B cell (primary cell): Measurements from ENCODE around the gene OLFML1. TPM values are rescaled to one million over a fixed set of nuclear protein-coding genes. Genes with fewer than 3 reads are reported as not detected.

ENCODE experiments used
- ATAC-seq: fragments of 200-7000 bp; cut with Tn5 transposase; one replicate; pipeline ENCODE4 v1.10.0; 2021; ENCODE audit warnings: low read depth, mild to moderate bottlenecking, moderate number of reproducible peaks, moderate library complexity
- CTCF ChIA-PET: fragments of 350-600 bp; sonication (Branson Sonifier 250); formaldehyde crosslinking; loops from one replicate; lab custom pipeline; 2021; ENCODE audit warnings: antibody characterized with exemption, inconsistent platforms; lab: Charles Lee
- POLR2A ChIA-PET: fragments of 350-600 bp; sonication (Branson Sonifier 250); formaldehyde crosslinking; loops from one replicate; lab custom pipeline; 2021; ENCODE audit warnings: antibody characterized with exemption; lab: Charles Lee
- DNase-seq: peaks from one replicate; pipeline ENCODE4 v3.0.0; 2013
- H2AFZ ChIP-seq: 2 replicates; pipeline ENCODE4 v1.6.1; 2012; ENCODE audit warnings: mild to moderate bottlenecking, low read depth, low read length; ENCODE audit not compliant: insufficient read depth, poor library complexity, severe bottlenecking
- H3K27ac ChIP-seq, 2 donors: 1 replicate in 1 of 2; 2 replicates in 1 of 2; pipeline ENCODE4 v1.5.1; 2012 to 2013; ENCODE audit warnings: low read length in 2 of 2, mild to moderate bottlenecking in 2 of 2, moderate library complexity in 1 of 2
- H3K27me3 ChIP-seq, 4 experiments: fragments of 200-600 bp in 1 of 4; sonication (generic) in 1 of 4; replicated peaks in 1 of 4; 1 replicate in 2 of 4; 2 replicates in 2 of 4; pipeline versions ENCODE4 v1.6.1 to v1.7.0; 2013 to 2016; ENCODE audit warnings: low read length in 3 of 4, mild to moderate bottlenecking in 2 of 4, mixed read lengths in 1 of 4, moderate library complexity in 1 of 4; ENCODE audit not compliant: insufficient read depth in 4 of 4, control insufficient read depth in 3 of 4; ENCODE audit errors: control extremely low read depth in 1 of 4
- H3K36me3 ChIP-seq, 2 experiments: replicated peaks in 1 of 2; 1 replicate in 1 of 2; 2 replicates in 1 of 2; pipeline versions ENCODE4 v1.6.1 to v1.7.1; 2013; ENCODE audit warnings: low read length in 1 of 2; ENCODE audit not compliant: insufficient read depth in 2 of 2, control insufficient read depth in 1 of 2; ENCODE audit errors: control extremely low read depth in 1 of 2, extremely low read depth in 1 of 2
- H3K4me1 ChIP-seq, 2 donors: fragments of 200-600 bp in 1 of 2; sonication (generic) in 1 of 2; 1 replicate in 1 of 2; 2 replicates in 1 of 2; pipeline versions ENCODE4 v1.5.1 to v1.6.1; 2013 to 2017; ENCODE audit warnings: low read length in 2 of 2; ENCODE audit not compliant: control insufficient read depth in 2 of 2, insufficient read depth in 2 of 2
- H3K4me2 ChIP-seq: replicated peaks from 2 replicates; pipeline ENCODE3; 2012; ENCODE audit warnings: mild to moderate bottlenecking, low read depth, low read length; ENCODE audit not compliant: poor library complexity, severe bottlenecking
- H3K4me3 ChIP-seq, 5 experiments: fragments of 200-600 bp in 1 of 5; sonication (generic) in 1 of 5; 1 replicate in 3 of 5; 2 replicates in 2 of 5; pipeline versions ENCODE4 v1.5.1 to v1.7.0; 2011 to 2016; ENCODE audit warnings: low read length in 4 of 5, mild to moderate bottlenecking in 4 of 5, low read depth in 2 of 5, control low read depth in 1 of 5, moderate library complexity in 1 of 5; ENCODE audit not compliant: insufficient read depth in 1 of 5; ENCODE audit errors: control extremely low read depth in 1 of 5, extremely low read depth in 1 of 5
- H3K79me2 ChIP-seq: fragments of 200-600 bp; sonication (generic); one replicate; pipeline ENCODE4 v1.6.0; 2016; ENCODE audit warnings: low read length; ENCODE audit not compliant: control insufficient read depth, insufficient read depth
- H3K9ac ChIP-seq: fragments of 200-600 bp; sonication (generic); 2 replicates; pipeline ENCODE4 v1.6.1; 2017; ENCODE audit warnings: mild to moderate bottlenecking, low read length, moderate library complexity
- H3K9me3 ChIP-seq, 3 donors: one replicate each; pipeline versions ENCODE4 v1.6.1 to v1.7.1; 2013; ENCODE audit warnings: low read length in 2 of 3; ENCODE audit not compliant: control insufficient read depth in 2 of 3, insufficient read depth in 1 of 3; ENCODE audit errors: control extremely low read depth in 1 of 3
- H4K20me1 ChIP-seq: 2 replicates; pipeline ENCODE4 v1.6.0; 2012; ENCODE audit warnings: mild to moderate bottlenecking, low read length; ENCODE audit not compliant: insufficient read depth, control insufficient read depth, poor library complexity, severe bottlenecking
- H3K27ac Mint-ChIP-seq: one replicate; pipeline ENCODE4 v1.8.0; 2021; ENCODE audit warnings: mixed read lengths
- H3K27me3 Mint-ChIP-seq: one replicate; pipeline ENCODE4 v1.8.0; 2021; ENCODE audit warnings: mixed read lengths
- H3K4me1 Mint-ChIP-seq: one replicate; pipeline ENCODE4 v1.8.0; 2021; ENCODE audit warnings: mixed read lengths
- H3K4me3 Mint-ChIP-seq: one replicate; pipeline ENCODE4 v1.8.0; 2021; ENCODE audit warnings: mixed read lengths
- H3K9me3 Mint-ChIP-seq: one replicate; pipeline ENCODE4 v1.8.0; 2022; ENCODE audit warnings: mixed read lengths; ENCODE audit not compliant: insufficient read depth
- EZH2 ChIP-seq: IDR thresholded peaks from 2 replicates; pipeline ENCODE4 v1.6.1; 2012; ENCODE audit warnings: borderline replicate concordance, low read depth, mild to moderate bottlenecking, moderate library complexity, low read length; ENCODE audit not compliant: insufficient read depth, poor library complexity, severe bottlenecking
- WGBS: methylation state at CpG from one replicate; pipeline ENCODE4 v1.1.5; 2013; ENCODE audit warnings: missing lambda C conversion rate; ENCODE audit not compliant: insufficient coverage; 5-methylcytosine and 5-hydroxymethylcytosine counted together
- intact Hi-C: fragments of 100-400 bp; cut with micrococcal nuclease; formaldehyde crosslinking; loops from one replicate; pipeline ENCODE4 v1.10.0; 2022
- polyA plus RNA-seq: library from polyadenylated mRNA; depleted of rRNA; stranded (reverse); fragments of >200 nt; gene quantifications from 2 replicates; pipeline ENCODE4 v1.2.3, GENCODE V29; 2012
- total RNA-seq, 2 donors: library from RNA; stranded (reverse); fragments of 120-200 nt in 1 of 2; gene quantifications; 1 replicate in 1 of 2; 2 replicates in 1 of 2; pipeline versions ENCODE4 v1.2.3 to v1.2.4, GENCODE V29; 2013 to 2022
- TF ChIP-seq, protein P1 (sequence below): fragments of 200-600 bp; IDR thresholded peaks from one replicate; pipeline ENCODE4 v1.8.0; 2022; ENCODE audit warnings: antibody characterized with exemption, mild to moderate bottlenecking

Gene OLFML1
- total and polyA plus RNA-seq, 2 donors (not counting 1 experiment from before 2014, with no cell fraction given) = not detected

DNA sequence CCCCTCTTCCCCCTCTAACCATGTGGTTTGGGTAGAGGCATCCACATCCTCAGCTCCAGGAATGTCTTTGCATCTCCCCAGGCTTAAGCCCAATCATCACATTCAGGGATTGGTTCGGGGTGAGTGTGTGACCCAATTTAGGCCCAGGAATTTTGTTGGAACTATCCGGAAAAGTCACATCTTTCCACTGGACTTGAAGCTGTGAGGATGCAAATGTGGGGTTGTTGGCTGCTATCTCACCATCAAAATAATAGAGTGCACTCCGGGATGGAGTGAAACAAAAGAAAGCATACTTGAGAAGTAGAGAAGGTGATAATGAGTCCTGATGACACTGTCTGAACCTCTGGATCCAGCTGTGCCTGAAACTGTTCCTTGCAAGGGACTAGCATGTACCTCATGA, 33.8 kb upstream of the OLFML1 start:
- Mint-ChIP-seq H3K27me3 (no peaks in the 10 kb centered on the region), H3K9me3 (no peaks in the 10 kb centered on the region), H3K27ac (no peak overlapping the region), H3K4me1 (peaks cover 1% of the 10 kb centered on the region), H3K4me3 (no peak overlapping the region)
- Histone ChIP-seq H3K36me3 (peaks cover 0 to 4% of the 10 kb centered on the region in 2 experiments), H3K9ac (no peak overlapping the region), H3K4me3 (no peak overlapping the region), H3K79me2 (no peaks in the 10 kb centered on the region), H3K4me1 (no peaks in the 10 kb centered on the region), H3K9me3 (no peaks in the 10 kb centered on the region), H3K4me2 (no peak overlapping the region), H3K27ac (no peak overlapping the region), H2AFZ (no peak overlapping the region), H3K27me3 (no peaks in the 10 kb centered on the region), H4K20me1 (no peaks in the 10 kb centered on the region)
- intact Hi-C loops = no loop called here
- POLR2A ChIA-PET = no interaction called here
- 100% methylated on average over 1 of the region's 3 CpGs for WGBS
- ATAC-seq (no peak), DNase-seq (no peak)
- TF ChIP-seq, protein P1, sequence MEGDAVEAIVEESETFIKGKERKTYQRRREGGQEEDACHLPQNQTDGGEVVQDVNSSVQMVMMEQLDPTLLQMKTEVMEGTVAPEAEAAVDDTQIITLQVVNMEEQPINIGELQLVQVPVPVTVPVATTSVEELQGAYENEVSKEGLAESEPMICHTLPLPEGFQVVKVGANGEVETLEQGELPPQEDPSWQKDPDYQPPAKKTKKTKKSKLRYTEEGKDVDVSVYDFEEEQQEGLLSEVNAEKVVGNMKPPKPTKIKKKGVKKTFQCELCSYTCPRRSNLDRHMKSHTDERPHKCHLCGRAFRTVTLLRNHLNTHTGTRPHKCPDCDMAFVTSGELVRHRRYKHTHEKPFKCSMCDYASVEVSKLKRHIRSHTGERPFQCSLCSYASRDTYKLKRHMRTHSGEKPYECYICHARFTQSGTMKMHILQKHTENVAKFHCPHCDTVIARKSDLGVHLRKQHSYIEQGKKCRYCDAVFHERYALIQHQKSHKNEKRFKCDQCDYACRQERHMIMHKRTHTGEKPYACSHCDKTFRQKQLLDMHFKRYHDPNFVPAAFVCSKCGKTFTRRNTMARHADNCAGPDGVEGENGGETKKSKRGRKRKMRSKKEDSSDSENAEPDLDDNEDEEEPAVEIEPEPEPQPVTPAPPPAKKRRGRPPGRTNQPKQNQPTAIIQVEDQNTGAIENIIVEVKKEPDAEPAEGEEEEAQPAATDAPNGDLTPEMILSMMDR = no peak
- TF ChIP-seq EZH2 = no peak
- CTCF ChIA-PET = interaction anchor here (0.9 to 2.8 kb wide), 4 partner anchors 8 to 215 kb away, joined by 3 to 15 read pairs (median 4); no protein-coding TSS in a partner anchor

DNA sequence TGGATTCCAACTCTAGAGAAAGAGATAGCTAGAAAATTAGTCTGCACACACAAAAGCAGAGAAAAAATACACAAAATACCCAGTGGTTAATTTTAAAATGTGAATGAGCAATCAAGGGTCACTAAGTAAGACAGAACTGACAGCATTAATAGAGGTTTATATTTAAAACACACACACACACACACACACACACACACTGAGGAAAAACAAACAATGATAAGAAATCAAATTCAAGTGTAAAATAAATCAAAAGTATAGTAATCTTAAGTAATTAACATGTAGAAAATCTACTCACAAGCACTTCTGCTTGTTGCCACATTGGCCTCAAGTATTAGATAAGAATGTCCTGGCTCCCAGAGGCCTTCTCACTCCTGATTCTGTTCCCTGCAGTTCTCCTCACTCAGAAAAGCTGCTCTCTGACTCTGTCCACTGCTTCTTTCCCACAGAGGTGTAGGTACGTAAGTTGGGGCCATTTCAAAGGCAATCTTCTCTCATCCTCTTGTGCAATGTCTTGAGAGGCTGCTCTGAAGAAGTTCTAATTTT, 33.3 kb upstream of the OLFML1 start:
- no peaks in the 10 kb centered on the region for H3K79me2 ChIP-seq
- H3K4me3 ChIP-seq = no peak overlapping the region
- Mint-ChIP-seq H3K4me1 (peaks cover 1% of the 10 kb centered on the region), H3K27ac (no peak overlapping the region), H3K4me3 (no peak overlapping the region), H3K9me3 (no peaks in the 10 kb centered on the region), H3K27me3 (no peaks in the 10 kb centered on the region)
- intact Hi-C loops = no loop called here
- H2AFZ ChIP-seq = no peak overlapping the region
- no peak overlapping the region for H3K4me2 ChIP-seq
- DNase-seq (no peak), ATAC-seq (no peak)
- no peak for TF ChIP-seq EZH2
- TF ChIP-seq, protein P1 = no peak
- H4K20me1 ChIP-seq = no peaks in the 10 kb centered on the region
- H3K36me3 ChIP-seq = peaks cover 0 to 6% of the 10 kb centered on the region in 2 experiments
- H3K27ac ChIP-seq = no peak overlapping the region
- H3K9me3 ChIP-seq = no peaks in the 10 kb centered on the region
- H3K27me3 ChIP-seq = no peaks in the 10 kb centered on the region
- no peak overlapping the region for H3K9ac ChIP-seq
- CTCF ChIA-PET = interaction anchor here (0.9 to 2.8 kb wide), 4 partner anchors 8 to 213 kb away, joined by 3 to 15 read pairs (median 4); no protein-coding TSS in a partner anchor
- WGBS = no CpG with 5 or more reads among the region's 1 CpG
- POLR2A ChIA-PET = no interaction called here
- no peaks in the 10 kb centered on the region for H3K4me1 ChIP-seq
